Mesendoderm (in vitro differentiated cells): ENCODE measurements around the gene GLTP.

Experiments
- DNase-seq: peaks from one replicate; pipeline ENCODE4 v3.0.0; 2013
- H2AK5ac ChIP-seq: 2 replicates; pipeline ENCODE4 v1.6.1; 2013; ENCODE audit warnings: low read length, inconsistent platforms
- H2BK120ac ChIP-seq: 2 replicates; pipeline ENCODE4 v1.6.1; 2013; ENCODE audit warnings: low read depth, mild to moderate bottlenecking, low read length, moderate library complexity, mixed read lengths
- H2BK15ac ChIP-seq: replicated peaks from 2 replicates; pipeline ENCODE4 v1.6.1; 2013; ENCODE audit warnings: low read depth, mild to moderate bottlenecking, moderate library complexity
- H2BK5ac ChIP-seq: 2 replicates; pipeline ENCODE4 v1.6.1; 2013; ENCODE audit warnings: low read length, inconsistent platforms
- H3K18ac ChIP-seq: 2 replicates; pipeline ENCODE4 v1.6.1; 2013; ENCODE audit warnings: mild to moderate bottlenecking, low read length, mixed read lengths
- H3K23ac ChIP-seq: one replicate; pipeline ENCODE4 v1.6.1; 2013; ENCODE audit warnings: low read length
- H3K27ac ChIP-seq: 2 replicates; pipeline ENCODE4 v1.5.1; 2013; ENCODE audit warnings: low read depth, mild to moderate bottlenecking, inconsistent platforms, low read length, moderate library complexity
- H3K27me3 ChIP-seq: 2 replicates; pipeline ENCODE4 v1.6.1; 2013; ENCODE audit warnings: low read length, control low read depth, mild to moderate bottlenecking, inconsistent platforms; ENCODE audit not compliant: insufficient read depth, poor library complexity
- H3K36me3 ChIP-seq: 2 replicates; pipeline ENCODE4 v1.6.1; 2013; ENCODE audit warnings: low read length, inconsistent platforms; ENCODE audit not compliant: control insufficient read depth, insufficient read depth
- H3K4ac ChIP-seq: one replicate; pipeline ENCODE4 v1.6.1; 2013; ENCODE audit warnings: low read depth, mild to moderate bottlenecking, low read length, moderate library complexity
- H3K4me1 ChIP-seq: 2 replicates; pipeline ENCODE4 v1.6.1; 2013; ENCODE audit warnings: low read depth, low read length, inconsistent platforms; ENCODE audit not compliant: control insufficient read depth
- H3K4me2 ChIP-seq: 2 replicates; pipeline ENCODE4 v1.6.1; 2013; ENCODE audit warnings: low read length
- H3K4me3 ChIP-seq: 2 replicates; pipeline ENCODE4 v1.5.1; 2013; ENCODE audit warnings: mild to moderate bottlenecking, low read length
- H3K56ac ChIP-seq: one replicate; pipeline ENCODE4 v1.6.1; 2013; ENCODE audit warnings: low read length
- H3K79me1 ChIP-seq: 2 replicates; pipeline ENCODE4 v1.6.1; 2013; ENCODE audit warnings: low read length, inconsistent platforms
- H3K79me2 ChIP-seq: 2 replicates; pipeline ENCODE4 v1.6.1; 2013; ENCODE audit warnings: mild to moderate bottlenecking, low read length; ENCODE audit not compliant: control insufficient read depth, insufficient read depth
- H3K9ac ChIP-seq: 2 replicates; pipeline ENCODE4 v1.6.1; 2013; ENCODE audit warnings: low read length, inconsistent platforms
- H4K5ac ChIP-seq: one replicate; pipeline ENCODE4 v1.6.1; 2013; ENCODE audit warnings: low read length
- H4K8ac ChIP-seq: one replicate; pipeline ENCODE4 v1.6.1; 2013; ENCODE audit warnings: low read depth, mild to moderate bottlenecking, control low read depth, low read length, moderate library complexity
- WGBS: extraction: QIAGEN DNeasy Blood & Tissue Kit; methylation state at CpG from one replicate; pipeline ENCODE4 v1.1.7; 2013; ENCODE audit warnings: low lambda C conversion rate, missing lambda C conversion rate; ENCODE audit not compliant: insufficient coverage; ENCODE audit errors: extremely low coverage; 5-methylcytosine and 5-hydroxymethylcytosine counted together

The GLTP gene

GRCh38 chr12:109832541-109833306, 47.6 kb downstream of the GLTP start:
- no peak overlapping the region for H2BK5ac ChIP-seq
- H3K27me3 ChIP-seq: no peaks in the 10 kb centered on the region
- no peak overlapping the region for H3K23ac ChIP-seq
- peak overlapping the region; percentile 28 for H3K4me3 ChIP-seq
- H2BK15ac ChIP-seq: no peak overlapping the region
- H2BK120ac ChIP-seq: no peak overlapping the region
- no peak overlapping the region for H3K27ac ChIP-seq
- H2AK5ac ChIP-seq: no peak overlapping the region
- peak overlapping the region; percentile 22 for H3K4ac ChIP-seq
- H3K4me1 ChIP-seq: no peaks in the 10 kb centered on the region
- peak overlapping the region; percentile 65 for H3K9ac ChIP-seq
- H3K36me3 ChIP-seq: no peaks in the 10 kb centered on the region
- no peak overlapping the region for H4K8ac ChIP-seq
- no peaks in the 10 kb centered on the region for H3K79me1 ChIP-seq
- H3K56ac ChIP-seq: peak overlapping the region; percentile 76
- H3K79me2 ChIP-seq: no peaks in the 10 kb centered on the region
- no peak overlapping the region for H4K5ac ChIP-seq
- whole genome bisulfite sequencing: no CpG with 5 or more reads among the region's 31 CpGs
- H3K4me2 ChIP-seq: peak overlapping the region; percentile 22
- no peak for DNase-seq
- H3K18ac ChIP-seq: peak overlapping the region; percentile 29

GRCh38 chr12:109831929-109832328, 48.4 kb downstream of the GLTP start:
- H2BK120ac ChIP-seq: no peak overlapping the region
- no peaks in the 10 kb centered on the region for H3K36me3 ChIP-seq
- no peak overlapping the region for H3K27ac ChIP-seq
- H3K4me2 ChIP-seq: no peak overlapping the region
- no peaks in the 10 kb centered on the region for H3K27me3 ChIP-seq
- H3K23ac ChIP-seq: no peak overlapping the region
- WGBS: no CpG with 5 or more reads among the region's 9 CpGs
- no peak overlapping the region for H2AK5ac ChIP-seq
- H3K79me1 ChIP-seq: no peaks in the 10 kb centered on the region
- H3K18ac ChIP-seq: no peak overlapping the region
- H3K4me1 ChIP-seq: no peaks in the 10 kb centered on the region
- no peaks in the 10 kb centered on the region for H3K79me2 ChIP-seq
- no peak overlapping the region for H3K4me3 ChIP-seq
- H4K5ac ChIP-seq: no peak overlapping the region
- H2BK15ac ChIP-seq: no peak overlapping the region
- H3K9ac ChIP-seq: no peak overlapping the region
- H4K8ac ChIP-seq: no peak overlapping the region
- H2BK5ac ChIP-seq: no peak overlapping the region
- no peak overlapping the region for H3K4ac ChIP-seq
- DNase-seq: no peak
- no peak overlapping the region for H3K56ac ChIP-seq

GRCh38 chr12:109831365-109831764, 49.0 kb downstream of the GLTP start:
- no CpG with 5 or more reads among the region's 6 CpGs for WGBS

GRCh38 chr12:109830718-109831117, 49.6 kb downstream of the GLTP start:
- Histone ChIP-seq H3K27me3 (no peaks in the 10 kb centered on the region), H3K9ac (no peak overlapping the region), H3K36me3 (no peaks in the 10 kb centered on the region), H4K5ac (no peak overlapping the region), H2BK15ac (no peak overlapping the region), H3K56ac (no peak overlapping the region), H3K4ac (no peak overlapping the region), H2AK5ac (no peak overlapping the region), H3K27ac (no peak overlapping the region), H3K4me3 (no peak overlapping the region), H3K18ac (no peak overlapping the region), H4K8ac (no peak overlapping the region), H2BK5ac (no peak overlapping the region), H2BK120ac (no peak overlapping the region), H3K4me1 (no peaks in the 10 kb centered on the region), H3K79me1 (no peaks in the 10 kb centered on the region), H3K79me2 (no peaks in the 10 kb centered on the region), H3K23ac (no peak overlapping the region), H3K4me2 (no peak overlapping the region)
- no peak for DNase-seq
- no CpG with 5 or more reads among the region's 2 CpGs for WGBS

More at GRCh38 chr12:109831365-109831764, 49.0 kb downstream of the GLTP start:
- no peak overlapping the region for H3K27ac ChIP-seq
- H2AK5ac ChIP-seq: no peak overlapping the region
- H3K18ac ChIP-seq: no peak overlapping the region
- H3K79me1 ChIP-seq: no peaks in the 10 kb centered on the region
- no peaks in the 10 kb centered on the region for H3K79me2 ChIP-seq
- H3K9ac ChIP-seq: no peak overlapping the region
- H2BK5ac ChIP-seq: no peak overlapping the region
- no peak overlapping the region for H3K4me3 ChIP-seq
- no peak overlapping the region for H2BK15ac ChIP-seq
- no peak overlapping the region for H3K4ac ChIP-seq
- no peak overlapping the region for H2BK120ac ChIP-seq
- H3K4me2 ChIP-seq: no peak overlapping the region
- DNase-seq: no peak
- no peaks in the 10 kb centered on the region for H3K4me1 ChIP-seq
- no peak overlapping the region for H3K56ac ChIP-seq
- H3K23ac ChIP-seq: no peak overlapping the region
- no peak overlapping the region for H4K5ac ChIP-seq
- H4K8ac ChIP-seq: no peak overlapping the region
- H3K36me3 ChIP-seq: no peaks in the 10 kb centered on the region
- H3K27me3 ChIP-seq: no peaks in the 10 kb centered on the region

- no peak overlapping the region for H2BK120ac ChIP-seq
- H3K27me3 ChIP-seq: no peaks in the 10 kb centered on the region
- H2BK5ac ChIP-seq: no peak overlapping the region
- H3K4ac ChIP-seq: no peak overlapping the region
- no peak for DNase-seq
- no peak overlapping the region for H3K4me2 ChIP-seq
- H3K56ac ChIP-seq: no peak overlapping the region
- no peaks in the 10 kb centered on the region for H3K79me2 ChIP-seq
- H3K23ac ChIP-seq: no peak overlapping the region
- H3K18ac ChIP-seq: no peak overlapping the region
- no peak overlapping the region for H2BK15ac ChIP-seq
- no peaks in the 10 kb centered on the region for H3K4me1 ChIP-seq
- H2AK5ac ChIP-seq: no peak overlapping the region
- no peak overlapping the region for H4K8ac ChIP-seq
- H3K9ac ChIP-seq: no peak overlapping the region
- no peak overlapping the region for H3K4me3 ChIP-seq
- H4K5ac ChIP-seq: no peak overlapping the region
- WGBS: no CpG with 5 or more reads among the region's 2 CpGs
- no peak overlapping the region for H3K27ac ChIP-seq
- no peaks in the 10 kb centered on the region for H3K36me3 ChIP-seq
- H3K79me1 ChIP-seq: no peaks in the 10 kb centered on the region
These were observed 50.1 kb downstream of the GLTP start for GRCh38 chr12:109830267-109830666.

- Histone ChIP-seq H3K4me2 (no peak overlapping the region), H3K27me3 (no peaks in the 10 kb centered on the region), H2BK5ac (no peak overlapping the region), H4K5ac (no peak overlapping the region), H3K4ac (no peak overlapping the region), H3K9ac (no peak overlapping the region), H3K79me1 (no peaks in the 10 kb centered on the region), H2BK15ac (no peak overlapping the region), H3K4me3 (no peak overlapping the region), H3K56ac (no peak overlapping the region), H3K4me1 (no peaks in the 10 kb centered on the region), H2BK120ac (no peak overlapping the region), H3K79me2 (no peaks in the 10 kb centered on the region), H3K23ac (no peak overlapping the region), H4K8ac (no peak overlapping the region), H3K36me3 (no peaks in the 10 kb centered on the region), H2AK5ac (no peak overlapping the region), H3K27ac (no peak overlapping the region), H3K18ac (no peak overlapping the region)
- WGBS: no CpG with 5 or more reads among the region's 10 CpGs
- no peak for DNase-seq
These were observed 50.7 kb downstream of the GLTP start for GRCh38 chr12:109829667-109830066.
